ENCODE measurements around the gene INKA2. TPM values are rescaled to one million over a fixed set of nuclear protein-coding genes. Genes with fewer than 3 reads are reported as not detected.

INKA2 gene
- total and polyA plus RNA-seq, 4 donors: 0.26 to 0.67 (median 0.52) TPM

- peak overlapping the region in 1 of 2 donors; percentile 60 for H3K27ac ChIP-seq (ENCODE audit: low read depth in 1 of 2, low read length in 2 of 2)
- DNase-seq (ENCODE audit: low spot score): no peak
- WGBS: 42% methylated on average over 2 of the region's 2 CpGs
Measured at GRCh38 chr1:111704240-111704639, 35.0 kb downstream of the INKA2 start.

More at GRCh38 chr1:111704240-111704639, 35.0 kb downstream of the INKA2 start:
- no peaks in the 10 kb centered on the region for H3K27me3 ChIP-seq (ENCODE audit: control insufficient read depth in 4 of 4, insufficient read depth in 4 of 4, low read length in 3 of 4)
- H3K4me3 ChIP-seq (ENCODE audit: low read depth in 1 of 3, low read length in 3 of 3): no peak overlapping the region
- peaks cover 5 to 35% (median 22%) of the 10 kb centered on the region in 4 donors for H3K36me3 ChIP-seq (ENCODE audit: control insufficient read depth in 4 of 4, insufficient read depth in 3 of 4, low read depth in 1 of 4, low read length in 3 of 4)
- no peaks in the 10 kb centered on the region for H3K9me3 ChIP-seq (ENCODE audit: control insufficient read depth in 4 of 4, low read length in 3 of 4)
- H3K4me1 ChIP-seq (ENCODE audit: control insufficient read depth in 4 of 4, insufficient read depth in 4 of 4, low read length in 3 of 4): peaks cover 2 to 8% (median 5%) of the 10 kb centered on the region in 4 donors
- no peak for TF ChIP-seq HNF4G (IDR thresholded peaks at IDR 0.05)
- TF ChIP-seq HNF4A (conservative IDR thresholded peaks at IDR 0.05): peak; percentile 56 to 64
- no peak for TF ChIP-seq MAX (IDR thresholded peaks at IDR 0.05)
- no peak for TF ChIP-seq GABPA (IDR thresholded peaks at IDR 0.05 in 1 of 2, conservative IDR thresholded peaks at IDR 0.05 in 1 of 2)
- no peak for TF ChIP-seq SP1 (IDR thresholded peaks at IDR 0.05)
- TF ChIP-seq FOXA2 (IDR thresholded peaks at IDR 0.05): no peak
- TF ChIP-seq NR2F2 (IDR thresholded peaks at IDR 0.05): peak; percentile 9
- peak in 1 of 2 donors; percentile 7 for TF ChIP-seq RAD21 (IDR thresholded peaks at IDR 0.05)
- peak in 1 of 2 donors; percentile 40 for TF ChIP-seq RXRA (IDR thresholded peaks at IDR 0.05)
- no peak for TF ChIP-seq ATF3 (IDR thresholded peaks at IDR 0.05)
- no peak for TF ChIP-seq EGR1 (IDR thresholded peaks at IDR 0.05; ENCODE audit: low read depth in 2 of 2)
- no peak for TF ChIP-seq TAF1 (conservative IDR thresholded peaks at IDR 0.05)
- TF ChIP-seq FOXA1 (IDR thresholded peaks at IDR 0.05): no peak
- TF ChIP-seq REST (IDR thresholded peaks at IDR 0.05): no peak
- peak; percentile 26 for TF ChIP-seq ZBTB33 (IDR thresholded peaks at IDR 0.05)
- no peak for TF ChIP-seq JUND (IDR thresholded peaks at IDR 0.05)
- TF ChIP-seq YY1 (IDR thresholded peaks at IDR 0.05): no peak
- TF ChIP-seq CTCF (IDR thresholded peaks at IDR 0.05; ENCODE audit: low read depth, low read length, missing input control): no peak
- no peak overlapping the region for H3K9ac ChIP-seq (ENCODE audit: low read depth in 1 of 2, low read length in 2 of 2)
